HuH-7 (cell line): ENCODE data around the gene KIF3C.
A peak's percentile ranks its signal among the peaks of the same experiment; 100 is the strongest.
"Not testable (repeated sequence)": the region's sequence is repeated elsewhere in the genome, so short reads cannot be mapped to it uniquely, and the experiment has no call there.

Experiments
- DNase-seq: peaks from one replicate; pipeline ENCODE4 v3.0.0; 2011; ENCODE audit warnings: low spot score

Gene KIF3C

GRCh38 chr2:25915944-25916772 is 66.1 kb downstream of the KIF3C start:
- not testable (repeated sequence) for DNase-seq

- DNase-seq, result not testable (repeated sequence)
Observed at GRCh38 chr2:25915411-25915810, 66.9 kb downstream of the KIF3C start.

GRCh38 chr2:25913696-25913973 is 68.7 kb downstream of the KIF3C start:
- DNase-seq, result not testable (repeated sequence)

GRCh38 chr2:25912851-25913695 is 69.2 kb downstream of the KIF3C start:
- no peak for DNase-seq

GRCh38 chr2:25909574-25909973 is 72.7 kb downstream of the KIF3C start:
- DNase-seq, result not testable (repeated sequence)

GRCh38 chr2:25905126-25905525 is 77.2 kb downstream of the KIF3C start:
- no peak for DNase-seq

- no peak for DNase-seq
Observed at GRCh38 chr2:25903216-25903776, 79.0 kb downstream of the KIF3C start.

GRCh38 chr2:25899404-25899970 is 82.8 kb downstream of the KIF3C start:
- no peak for DNase-seq

- no peak for DNase-seq
Observed at GRCh38 chr2:25897506-25897905, 84.8 kb downstream of the KIF3C start.

GRCh38 chr2:25896308-25896707 is 86.0 kb downstream of the KIF3C start:
- DNase-seq, result not testable (repeated sequence)

- no peak for DNase-seq
Observed at GRCh38 chr2:25895610-25896009, 86.7 kb downstream of the KIF3C start.

- no peak for DNase-seq
Observed at GRCh38 chr2:25895018-25895417, 87.3 kb downstream of the KIF3C start.

GRCh38 chr2:25894135-25894830 is 88.0 kb downstream of the KIF3C start:
- no peak for DNase-seq

- no peak for DNase-seq
Observed at GRCh38 chr2:25891672-25892071, 90.6 kb downstream of the KIF3C start.

GRCh38 chr2:25887624-25888242 is 94.6 kb downstream of the KIF3C start:
- DNase-seq, result no peak

GRCh38 chr2:25885933-25886332 is 96.4 kb downstream of the KIF3C start:
- no peak for DNase-seq

GRCh38 chr2:25881764-25882163 is 100.5 kb downstream of the KIF3C start:
- no peak for DNase-seq

GRCh38 chr2:25879133-25879730 is 103.1 kb downstream of the KIF3C start:
- no peak for DNase-seq

- peak; percentile 85 for DNase-seq
Observed at GRCh38 chr2:25878361-25879132, 103.8 kb downstream of the KIF3C start, which contains the start of gene ASXL2. Gene ASXL2, minus strand, starts transcription at chr2:25878487. Its CDS starts 265 bp downstream, at chr2:25878222.
